CD14-positive monocyte (primary cell): Measurements from ENCODE around the gene CLIC1. TPM values are rescaled to one million over a fixed set of nuclear protein-coding genes. Genes with fewer than 3 reads are reported as not detected.
A peak's percentile ranks its signal among the peaks of the same experiment; 100 is the strongest.

Experiments used
- DNase-seq, 3 donors: peaks; one replicate each; pipeline ENCODE4 v3.0.0-alpha.2; 2011 to 2022
- H2AFZ ChIP-seq: 2 replicates; pipeline ENCODE4 v1.6.0; 2012; ENCODE audit warnings: mild to moderate bottlenecking, low read depth, low read length, inconsistent platforms; ENCODE audit not compliant: insufficient read depth, poor library complexity, severe bottlenecking
- H3K27ac ChIP-seq, 2 donors: 1 replicate in 1 of 2; 2 replicates in 1 of 2; pipeline ENCODE4 v1.5.1; 2012 to 2013; ENCODE audit warnings: low read length in 2 of 2, control low read depth in 1 of 2, inconsistent platforms in 1 of 2, low read depth in 1 of 2, mild to moderate bottlenecking in 1 of 2
- H3K27me3 ChIP-seq, 2 donors: one replicate each; pipeline versions ENCODE4 v1.6.0 to v1.6.1; 2011 to 2013; ENCODE audit warnings: low read length in 2 of 2; ENCODE audit not compliant: control insufficient read depth in 2 of 2, insufficient read depth in 2 of 2
- H3K36me3 ChIP-seq, 2 donors: replicated peaks in 1 of 2; 1 replicate in 1 of 2; 2 replicates in 1 of 2; pipeline versions ENCODE4 v1.5.1 to v1.6.1; 2012 to 2013; ENCODE audit warnings: low read length in 2 of 2, control low read depth in 1 of 2, inconsistent platforms in 1 of 2, mild to moderate bottlenecking in 1 of 2; ENCODE audit not compliant: insufficient read depth in 2 of 2, control insufficient read depth in 1 of 2
- H3K4me1 ChIP-seq, 2 donors: 1 replicate in 1 of 2; 2 replicates in 1 of 2; pipeline versions ENCODE4 v1.5.1 to v1.6.1; 2012 to 2013; ENCODE audit warnings: low read length in 2 of 2, control low read depth in 1 of 2, inconsistent platforms in 1 of 2, mild to moderate bottlenecking in 1 of 2, moderate library complexity in 1 of 2; ENCODE audit not compliant: insufficient read depth in 2 of 2, control insufficient read depth in 1 of 2
- H3K4me2 ChIP-seq: replicated peaks from 2 replicates; pipeline ENCODE3; 2012; ENCODE audit warnings: low read length, moderate library complexity, mild to moderate bottlenecking; ENCODE audit not compliant: poor library complexity, severe bottlenecking; ENCODE audit errors: extremely low read depth
- H3K4me3 ChIP-seq, 3 experiments: fragments of 200-600 bp in 1 of 3; sonication (generic) in 1 of 3; replicated peaks in 1 of 3; 1 replicate in 2 of 3; 2 replicates in 1 of 3; pipeline ENCODE4 v1.5.1; 2011 to 2013; ENCODE audit warnings: low read length in 3 of 3, mild to moderate bottlenecking in 3 of 3, control low read depth in 2 of 3, low read depth in 2 of 3, inconsistent platforms in 1 of 3, moderate library complexity in 1 of 3
- H3K79me2 ChIP-seq: 2 replicates; pipeline ENCODE4 v1.6.0; 2012; ENCODE audit warnings: mild to moderate bottlenecking, control low read depth, inconsistent platforms, low read length, moderate library complexity; ENCODE audit not compliant: insufficient read depth
- H3K9ac ChIP-seq: 2 replicates; pipeline ENCODE4 v1.6.0; 2017; ENCODE audit warnings: low read length, mild to moderate bottlenecking; ENCODE audit not compliant: insufficient read depth, poor library complexity, severe bottlenecking
- H3K9me3 ChIP-seq, 2 donors: replicated peaks in 1 of 2; 1 replicate in 1 of 2; 2 replicates in 1 of 2; pipeline versions ENCODE4 v1.5.1 to v1.6.1; 2012 to 2013; ENCODE audit warnings: low read length in 2 of 2, control low read depth in 1 of 2; ENCODE audit not compliant: control insufficient read depth in 1 of 2, insufficient read depth in 1 of 2
- H4K20me1 ChIP-seq: 2 replicates; pipeline ENCODE4 v1.6.0; 2012; ENCODE audit warnings: mild to moderate bottlenecking, low read length, control low read depth, moderate library complexity; ENCODE audit not compliant: insufficient read depth
- H3K27ac Mint-ChIP-seq, 7 donors: one replicate each; pipeline ENCODE4 v1.8.0; 2020; ENCODE audit warnings: mild to moderate bottlenecking in 7 of 7, mixed read lengths in 7 of 7, moderate library complexity in 6 of 7, inconsistent platforms in 2 of 7
- H3K27me3 Mint-ChIP-seq, 3 donors: one replicate each; pipeline ENCODE4 v1.8.0; 2021 to 2022; ENCODE audit warnings: low read depth in 3 of 3, mild to moderate bottlenecking in 3 of 3, mixed read lengths in 3 of 3, moderate library complexity in 3 of 3, inconsistent platforms in 1 of 3
- H3K36me3 Mint-ChIP-seq, 2 donors: one replicate each; pipeline ENCODE4 v1.8.0; 2020; ENCODE audit warnings: mixed read lengths in 2 of 2, inconsistent platforms in 1 of 2, mild to moderate bottlenecking in 1 of 2
- H3K4me1 Mint-ChIP-seq: one replicate; pipeline ENCODE4 v1.8.0; 2020; ENCODE audit warnings: mild to moderate bottlenecking, mixed read lengths
- H3K4me3 Mint-ChIP-seq, 2 donors: one replicate each; pipeline ENCODE4 v1.8.0; 2020; ENCODE audit warnings: mild to moderate bottlenecking in 2 of 2, mixed read lengths in 2 of 2, moderate library complexity in 1 of 2
- H3K9me3 Mint-ChIP-seq, 7 donors: one replicate each; pipeline ENCODE4 v1.8.0; 2020 to 2022; ENCODE audit warnings: mixed read lengths in 7 of 7, mild to moderate bottlenecking in 6 of 7, moderate library complexity in 6 of 7, inconsistent platforms in 2 of 7
- CTCF ChIP-seq: fragments of 200-600 bp; IDR thresholded peaks from one replicate; pipeline ENCODE4 v1.8.0; 2022; ENCODE audit warnings: antibody characterized with exemption, mild to moderate bottlenecking
- WGBS: methylation state at CpG from one replicate; pipeline ENCODE4 v1.1.5; 2013; ENCODE audit warnings: missing lambda C conversion rate; ENCODE audit not compliant: insufficient coverage; 5-methylcytosine and 5-hydroxymethylcytosine counted together
- intact Hi-C, 2 donors: fragments of 100-400 bp; cut with micrococcal nuclease; formaldehyde crosslinking; loops; one replicate each; pipeline versions ENCODE4 v1.15.0 to v1.15.1; 2023
- polyA plus RNA-seq, 3 donors: library from polyadenylated mRNA; depleted of rRNA in 1 of 3; unstranded in 2 of 3; stranded (reverse) in 1 of 3; fragments of 300-500 nt in 2 of 3; fragments of >200 nt in 1 of 3; fragmentation: Illumina TruSeq in 2 of 3; gene quantifications; 1 replicate in 2 of 3; 2 replicates in 1 of 3; pipeline ENCODE4 v1.2.3, GENCODE V29; 2012 to 2021

CLIC1 gene
- polyA plus RNA-seq, 3 donors, result 676 to 1,304 (median 1,196) TPM

- Mint-ChIP-seq H3K27ac (peak overlapping the region; percentile 76 to 99 (median 98)), H3K9me3 (peaks cover 0 to 4% (median 0%) of the 10 kb centered on the region in 7 donors), H3K27me3 (peaks cover 5 to 18% (median 13%) of the 10 kb centered on the region in 3 donors), H3K4me1 (peaks cover 55% of the 10 kb centered on the region), H3K4me3 (peak overlapping the region; percentile 11 to 35), H3K36me3 (peaks cover 33 to 36% of the 10 kb centered on the region in 2 donors)
- Histone ChIP-seq H3K36me3 (peaks cover 4 to 6% of the 10 kb centered on the region in 2 donors), H3K4me3 (peak overlapping the region in 1 of 3 experiments; percentile 87), H3K9me3 (no peaks in the 10 kb centered on the region), H3K9ac (peak overlapping the region; percentile 5), H2AFZ (no peak overlapping the region), H3K4me1 (peaks cover 48 to 53% of the 10 kb centered on the region in 2 donors), H3K27ac (peak overlapping the region in 1 of 2 donors; percentile 96), H3K4me2 (peak overlapping the region; percentile 17), H4K20me1 (peaks cover 7% of the 10 kb centered on the region), H3K27me3 (no peaks in the 10 kb centered on the region), H3K79me2 (peaks cover 24% of the 10 kb centered on the region)
- TF ChIP-seq CTCF, result no peak
- intact Hi-C loops, result loop anchor here (2.0 to 10.0 kb wide), 4 partner anchors 23 to 109 kb away; partner anchors contain the start of genes ABHD16A (in 1 of the 2) and LY6G5C (in 1 of the 2)
- 63% methylated on average over 9 of the region's 12 CpGs for WGBS
- DNase-seq, result peak; percentile 28 to 48 (median 36)
Observed at GRCh38 chr6:31725502-31726350, 10.6 kb downstream of the CLIC1 start.

DNA sequence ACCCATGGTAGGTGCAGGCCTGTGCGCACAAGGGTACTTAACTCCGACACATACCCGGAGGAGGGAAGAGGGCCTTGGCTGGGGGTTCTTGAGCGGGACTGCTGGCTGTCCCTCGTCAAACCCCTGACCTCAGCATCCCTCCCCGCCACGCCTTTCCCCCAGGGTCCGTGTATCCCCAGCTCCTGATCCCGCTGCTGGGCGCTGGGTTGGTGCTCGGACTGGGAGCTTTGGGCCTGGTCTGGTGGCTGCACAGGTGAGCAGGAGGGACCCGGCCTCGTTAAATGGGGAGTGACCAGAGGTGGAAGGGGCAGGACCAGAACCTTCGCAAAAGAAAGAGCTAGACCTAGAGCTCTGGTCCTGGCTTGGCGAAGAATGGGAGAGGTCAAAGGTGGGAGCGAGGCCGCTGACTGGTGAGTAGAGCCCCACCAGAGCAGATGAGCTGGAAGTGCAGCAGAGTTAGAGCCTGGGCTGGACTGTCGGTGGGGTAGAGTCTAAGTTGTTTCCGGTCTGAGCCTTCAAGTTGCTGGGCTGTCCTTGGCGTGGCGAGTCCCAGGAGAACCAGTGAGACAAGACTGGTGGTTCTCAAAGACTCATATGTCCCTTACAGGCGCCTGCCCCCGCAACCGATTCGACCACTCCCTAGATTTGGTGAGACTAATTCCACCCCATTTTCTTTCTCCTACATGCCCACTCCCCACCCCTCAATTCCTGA is 12.2 kb downstream of the CLIC1 start:
- Mint-ChIP-seq H3K27ac (peak overlapping the region in 1 of 7 donors; percentile 2), H3K27me3 (peaks cover 5 to 18% (median 13%) of the 10 kb centered on the region in 3 donors), H3K4me3 (no peak overlapping the region), H3K36me3 (peaks cover 27 to 30% of the 10 kb centered on the region in 2 donors), H3K4me1 (peaks cover 48% of the 10 kb centered on the region), H3K9me3 (peaks cover 0 to 4% (median 0%) of the 10 kb centered on the region in 7 donors)
- Histone ChIP-seq H3K27ac (no peak overlapping the region), H3K27me3 (no peaks in the 10 kb centered on the region), H3K4me1 (peaks cover 37 to 39% of the 10 kb centered on the region in 2 donors), H3K36me3 (no peaks in the 10 kb centered on the region), H3K4me3 (no peak overlapping the region), H4K20me1 (no peaks in the 10 kb centered on the region), H3K79me2 (peaks cover 9% of the 10 kb centered on the region), H2AFZ (no peak overlapping the region), H3K4me2 (no peak overlapping the region), H3K9ac (no peak overlapping the region), H3K9me3 (no peaks in the 10 kb centered on the region)
- 90% methylated on average over 15 of the region's 25 CpGs for WGBS
- no peak for TF ChIP-seq CTCF
- intact Hi-C loops, result loop anchor here in 1 of 2 donors (10.0 kb wide), 1 partner anchor 111 kb away; no protein-coding TSS in a partner anchor
- no peak for DNase-seq
